Small intestine (tissue), 7 donors: ENCODE measurements around the gene ATXN2L. TPM values are rescaled to one million over a fixed set of nuclear protein-coding genes. Genes with fewer than 3 reads are reported as not detected.
"Not testable (repeated sequence)": the region's sequence is repeated elsewhere in the genome, so short reads cannot be mapped to it uniquely, and the experiment has no call there.

ENCODE experiments used
- DNase-seq, 2 donors: peaks; one replicate each; pipeline versions ENCODE4 v3.0.0 to v3.0.0-alpha.2; 2013
- FAIRE-seq: peaks from 2 replicates; lab custom pipeline; 2012; peaks lifted over from hg19 to GRCh38; lab: Jason Lieb, UNC
- H3K27ac ChIP-seq, 3 donors: one replicate each; pipeline ENCODE4 v1.5.1; 2013; ENCODE audit warnings: low read length in 2 of 3, mild to moderate bottlenecking in 2 of 3, control low read depth in 1 of 3, inconsistent platforms in 1 of 3, low read depth in 1 of 3, moderate library complexity in 1 of 3
- H3K27me3 ChIP-seq, 3 donors: one replicate each; pipeline ENCODE4 v1.6.1; 2013; ENCODE audit warnings: low read length in 3 of 3, inconsistent platforms in 1 of 3; ENCODE audit not compliant: control insufficient read depth in 3 of 3, insufficient read depth in 3 of 3
- H3K36me3 ChIP-seq, 3 donors: one replicate each; pipeline ENCODE4 v1.6.1; 2013; ENCODE audit warnings: low read length in 3 of 3, inconsistent platforms in 1 of 3, low read depth in 1 of 3, mild to moderate bottlenecking in 1 of 3, moderate library complexity in 1 of 3; ENCODE audit not compliant: control insufficient read depth in 3 of 3, insufficient read depth in 2 of 3
- H3K4me1 ChIP-seq, 3 donors: one replicate each; pipeline ENCODE4 v1.6.1; 2013; ENCODE audit warnings: low read length in 2 of 3, inconsistent platforms in 1 of 3, low read depth in 1 of 3, mild to moderate bottlenecking in 1 of 3, moderate library complexity in 1 of 3; ENCODE audit not compliant: control insufficient read depth in 3 of 3, insufficient read depth in 2 of 3
- H3K4me3 ChIP-seq, 3 donors: one replicate each; pipeline ENCODE4 v1.5.1; 2013; ENCODE audit warnings: low read length in 3 of 3, control low read depth in 1 of 3, inconsistent platforms in 1 of 3, low read depth in 1 of 3, mild to moderate bottlenecking in 1 of 3, moderate library complexity in 1 of 3
- H3K9me3 ChIP-seq, 2 donors: one replicate each; pipeline ENCODE4 v1.6.1; 2013; ENCODE audit warnings: low read depth in 1 of 2, low read length in 1 of 2; ENCODE audit not compliant: control insufficient read depth in 2 of 2, insufficient read depth in 1 of 2
- WGBS, 3 donors: extraction: QIAGEN DNeasy Blood & Tissue Kit; methylation state at CpG; one replicate each; pipeline ENCODE4 v1.1.7; 2013; 5-methylcytosine and 5-hydroxymethylcytosine counted together
- polyA plus RNA-seq, 4 donors: library from polyadenylated mRNA; stranded (reverse) in 3 of 4; unstranded in 1 of 4; fragments of 200-250 nt in 3 of 4; fragments of 120-200 nt in 1 of 4; gene quantifications; one replicate each; pipeline versions ENCODE4 v1.2.1 to v1.2.3, GENCODE V29; 2013
- donor health status: healthy with polysubstance abuse.
- donor health status: control.
- donor health status: control.
- donor health status: Bipolar disorder and iron deficiency.
- donor health status: healthy.

Gene ATXN2L
- polyA plus RNA-seq, 4 donors, result 51.9 to 114 (median 65.1) TPM

DNA sequence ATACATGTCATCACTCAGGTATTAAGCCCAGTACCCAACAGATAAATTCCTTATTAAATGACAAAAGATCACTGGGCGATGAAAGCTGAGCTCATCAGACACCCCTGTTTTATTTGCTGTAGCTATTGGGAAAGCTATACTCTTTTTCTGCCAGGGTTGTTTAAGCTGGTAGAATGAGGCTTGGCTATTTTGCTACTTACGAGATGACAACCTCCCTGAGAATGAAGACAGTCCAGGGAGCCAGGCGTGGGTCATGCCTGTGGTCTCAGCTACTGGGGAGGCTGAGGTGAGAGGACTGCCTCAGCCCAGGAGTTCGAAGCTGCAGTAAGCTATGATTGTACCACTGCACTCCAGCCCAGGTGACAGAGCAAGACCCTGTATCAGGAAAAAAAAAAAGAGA, 36.5 kb downstream of the ATXN2L start:
- Histone ChIP-seq H3K36me3 (peaks cover 0 to 4% (median 2%) of the 10 kb centered on the region in 3 donors), H3K9me3 (no peaks in the 10 kb centered on the region), H3K27ac (no peak overlapping the region), H3K4me1 (no peaks in the 10 kb centered on the region), H3K27me3 (no peaks in the 10 kb centered on the region), H3K4me3 (no peak overlapping the region)
- FAIRE-seq (no peak), DNase-seq (no peak)
- WGBS, 3 donors, result 81 to 88% (median 87%) methylated on average over 4 of the region's 4 CpGs

- H3K4me3 ChIP-seq, result peak overlapping the region; percentile 86 to 99 (median 89)
- peaks cover 0 to 29% (median 5%) of the 10 kb centered on the region in 3 donors for H3K4me1 ChIP-seq
- 1 to 2% (median 2%) methylated on average over 36 to 42 of the region's 42 CpGs for WGBS, 3 donors
- FAIRE-seq, result no peak
- no peaks in the 10 kb centered on the region for H3K27me3 ChIP-seq
- H3K36me3 ChIP-seq, result peaks cover 7 to 33% (median 8%) of the 10 kb centered on the region in 3 donors
- peak; percentile 70 to 76 for DNase-seq
- peak overlapping the region; percentile 96 to 99 (median 98) for H3K27ac ChIP-seq
- no peaks in the 10 kb centered on the region for H3K9me3 ChIP-seq
Observed at GRCh38 chr16:28863929-28864793, 41.4 kb downstream of the ATXN2L start.

- DNase-seq (peak; percentile 34 to 49), FAIRE-seq (no peak)
- Histone ChIP-seq H3K36me3 (peaks cover 14 to 42% (median 16%) of the 10 kb centered on the region in 3 donors), H3K27ac (peak overlapping the region; percentile 96 to 99 (median 98)), H3K4me1 (peaks cover 0 to 29% (median 5%) of the 10 kb centered on the region in 3 donors), H3K9me3 (no peaks in the 10 kb centered on the region), H3K27me3 (no peaks in the 10 kb centered on the region), H3K4me3 (peak overlapping the region in 2 of 3 donors; percentile 86 to 99)
- WGBS, 3 donors, result 51 to 72% (median 64%) methylated on average over 12 of the region's 12 CpGs
Observed at GRCh38 chr16:28865001-28865688, 42.3 kb downstream of the ATXN2L start.

GRCh38 chr16:28865722-28866453, 43.1 kb downstream of the ATXN2L start:
- peak overlapping the region in 2 of 3 donors; percentile 86 to 99 for H3K4me3 ChIP-seq
- H3K27ac ChIP-seq, result peak overlapping the region in 1 of 3 donors; percentile 99
- H3K4me1 ChIP-seq, result peaks cover 0 to 29% (median 5%) of the 10 kb centered on the region in 3 donors
- H3K9me3 ChIP-seq, result no peaks in the 10 kb centered on the region
- DNase-seq (peak; percentile 21 to 65), FAIRE-seq (no peak)
- H3K36me3 ChIP-seq, result peaks cover 17 to 49% (median 18%) of the 10 kb centered on the region in 3 donors
- WGBS, 3 donors, result 11 to 56% (median 44%) methylated on average over 29 to 32 of the region's 32 CpGs
- no peaks in the 10 kb centered on the region for H3K27me3 ChIP-seq

DNA sequence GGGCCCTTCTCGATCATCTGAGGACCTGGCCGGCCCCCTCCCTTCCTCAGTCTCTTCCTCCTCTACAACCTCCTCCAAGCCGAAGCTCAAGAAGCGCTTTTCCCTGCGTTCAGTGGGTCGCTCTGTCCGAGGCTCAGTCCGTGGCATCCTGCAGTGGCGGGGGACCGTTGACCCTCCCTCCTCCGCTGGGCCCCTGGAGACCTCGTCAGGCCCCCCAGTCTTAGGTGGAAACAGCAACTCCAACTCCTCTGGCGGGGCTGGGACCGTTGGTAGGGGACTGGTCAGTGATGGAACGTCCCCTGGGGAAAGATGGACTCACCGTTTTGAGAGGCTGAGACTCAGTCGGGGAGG, 43.6 kb downstream of the ATXN2L start:
- Histone ChIP-seq H3K27ac (peak overlapping the region in 1 of 3 donors; percentile 99), H3K9me3 (no peaks in the 10 kb centered on the region), H3K4me1 (peaks cover 0 to 29% (median 5%) of the 10 kb centered on the region in 3 donors), H3K36me3 (peaks cover 17 to 55% (median 18%) of the 10 kb centered on the region in 3 donors), H3K27me3 (no peaks in the 10 kb centered on the region), H3K4me3 (peak overlapping the region in 2 of 3 donors; percentile 86 to 99)
- WGBS, 3 donors, result 33 to 64% (median 49%) methylated on average over 16 to 17 of the region's 17 CpGs
- FAIRE-seq, result no peak
- no peak for DNase-seq

GRCh38 chr16:28867241-28867640, 44.4 kb downstream of the ATXN2L start:
- FAIRE-seq, result no peak
- WGBS, 3 donors, result 88 to 90% (median 90%) methylated on average over 13 of the region's 13 CpGs
- peaks cover 0 to 29% (median 5%) of the 10 kb centered on the region in 3 donors for H3K4me1 ChIP-seq
- peak overlapping the region in 1 of 3 donors; percentile 99 for H3K4me3 ChIP-seq
- H3K36me3 ChIP-seq, result peaks cover 18 to 63% (median 18%) of the 10 kb centered on the region in 3 donors
- no peak for DNase-seq
- H3K27me3 ChIP-seq, result no peaks in the 10 kb centered on the region
- no peaks in the 10 kb centered on the region for H3K9me3 ChIP-seq
- peak overlapping the region in 1 of 3 donors; percentile 99 for H3K27ac ChIP-seq

- DNase-seq, H3K27me3 ChIP-seq, H3K9me3 ChIP-seq, FAIRE-seq, H3K27ac ChIP-seq: not testable (repeated sequence)
- 92% methylated on average over 9 of the region's 9 CpGs for WGBS, 3 donors
- Histone ChIP-seq H3K4me1 (peaks cover 0 to 29% (median 5%) of the 10 kb centered on the region in 3 donors), H3K36me3 (peaks cover 18 to 67% (median 20%) of the 10 kb centered on the region in 3 donors), H3K4me3 (peak overlapping the region in 1 of 3 donors; percentile 99)
Observed at GRCh38 chr16:28867646-28868045, 44.8 kb downstream of the ATXN2L start.
